Spinal cord (tissue), 10 donors: ENCODE data around the gene CASR. TPM values are rescaled to one million over a fixed set of nuclear protein-coding genes. Genes with fewer than 3 reads are reported as not detected.

Source experiments
- DNase-seq, 6 donors: peaks; one replicate each; pipeline versions ENCODE4 v3.0.0 to v3.0.0-alpha.2; 2013 to 2015; ENCODE audit warnings: low spot score in 6 of 6, low read depth in 4 of 6
- H3K27ac ChIP-seq: one replicate; pipeline ENCODE4 v1.5.1; 2013; ENCODE audit warnings: low read depth, low read length, control low read depth
- H3K27me3 ChIP-seq: one replicate; pipeline ENCODE4 v1.6.1; 2013; ENCODE audit warnings: low read length; ENCODE audit not compliant: control insufficient read depth, insufficient read depth
- H3K36me3 ChIP-seq: one replicate; pipeline ENCODE4 v1.6.1; 2013; ENCODE audit warnings: low read length; ENCODE audit not compliant: control insufficient read depth, insufficient read depth
- H3K4me1 ChIP-seq: one replicate; pipeline ENCODE4 v1.6.1; 2013; ENCODE audit warnings: low read length; ENCODE audit not compliant: control insufficient read depth, insufficient read depth
- H3K4me3 ChIP-seq: one replicate; pipeline ENCODE4 v1.5.1; 2013; ENCODE audit warnings: low read depth, low read length, control low read depth
- H3K9me3 ChIP-seq: one replicate; pipeline ENCODE4 v1.6.1; 2013; ENCODE audit warnings: low read length; ENCODE audit not compliant: control insufficient read depth, insufficient read depth
- WGBS: methylation state at CpG from one replicate; pipeline ENCODE4 v1.1.5; 2013; ENCODE audit warnings: missing lambda C conversion rate; ENCODE audit not compliant: insufficient coverage; 5-methylcytosine and 5-hydroxymethylcytosine counted together
- polyA plus RNA-seq, 2 donors: library from polyadenylated mRNA; unstranded; fragments of 120-200 nt; gene quantifications; one replicate each; pipeline ENCODE4 v1.2.1, GENCODE V29; 2013; ENCODE audit not compliant: insufficient read length in 2 of 2
- total RNA-seq, 2 donors: library from RNA; depleted of rRNA in 1 of 2; stranded (reverse); fragments of 120-200 nt in 1 of 2; fragments of >200 nt in 1 of 2; gene quantifications; one replicate each; pipeline versions ENCODE4 v1.2.3 to v1.2.4, GENCODE V29; 2013 to 2014
- donor health status: healthy.

Gene CASR
- total and polyA plus RNA-seq, 4 donors = 0.11 to 1.4 (median 1.1) TPM

DNA sequence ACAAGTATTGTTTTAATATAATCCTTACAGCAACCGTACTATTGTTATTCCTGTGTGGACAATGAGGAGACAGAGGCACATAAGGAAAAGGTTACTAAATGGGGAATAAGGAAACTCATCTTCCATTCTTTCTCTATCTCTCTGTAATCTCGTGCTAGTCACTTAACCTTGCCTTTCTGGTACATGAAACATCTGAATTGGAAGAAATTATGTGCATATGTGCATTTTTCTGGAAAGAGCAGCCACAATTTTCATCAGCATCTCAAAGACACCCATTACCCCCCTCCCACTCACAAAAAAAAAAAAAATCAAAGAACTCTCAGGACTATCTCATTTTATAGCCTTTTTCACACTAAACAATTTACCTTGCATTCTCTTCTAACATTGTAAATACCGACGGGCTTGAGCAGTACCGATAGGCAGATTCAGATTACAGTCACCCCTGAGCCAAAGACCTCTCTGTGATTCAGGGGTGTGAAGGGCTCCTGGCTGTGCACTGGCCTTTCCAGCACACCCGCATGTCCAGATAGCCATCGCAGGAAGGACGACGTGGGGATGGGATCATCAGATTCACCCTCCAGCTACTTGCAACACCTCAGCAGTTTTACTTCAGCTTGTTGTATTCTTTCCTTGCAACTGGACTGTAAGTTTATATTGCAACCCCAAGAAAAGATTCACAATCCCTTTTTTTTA, 48.1 kb downstream of the CASR start:
- Histone ChIP-seq H3K4me3 (no peak overlapping the region), H3K36me3 (no peaks in the 10 kb centered on the region), H3K27ac (no peak overlapping the region), H3K4me1 (no peaks in the 10 kb centered on the region), H3K9me3 (no peaks in the 10 kb centered on the region), H3K27me3 (no peaks in the 10 kb centered on the region)
- 73% methylated on average over 4 of the region's 9 CpGs for WGBS
- DNase-seq = no peak

DNA sequence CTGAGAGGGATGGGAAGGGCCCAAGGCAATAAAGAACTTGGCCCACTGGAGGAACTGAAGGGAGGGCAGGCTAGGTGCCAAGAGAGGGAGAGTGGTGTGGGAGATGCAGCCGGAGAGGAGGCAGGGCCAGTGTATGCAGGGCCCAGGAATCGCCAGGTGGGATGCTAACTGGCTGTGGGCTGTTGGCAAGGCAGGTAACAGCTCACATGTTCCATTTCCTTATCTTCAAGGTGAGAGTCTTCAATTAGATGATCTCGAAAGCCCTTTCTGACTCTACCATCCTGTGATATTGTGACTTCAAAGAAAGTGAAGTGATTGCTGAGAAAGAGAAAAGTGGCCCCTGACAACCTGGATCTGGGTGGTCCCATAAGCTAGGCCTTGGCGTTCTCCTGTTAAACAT, 49.0 kb downstream of the CASR start:
- no peak overlapping the region for H3K27ac ChIP-seq
- 80% methylated on average over 1 of the region's 4 CpGs for WGBS
- H3K9me3 ChIP-seq = no peaks in the 10 kb centered on the region
- no peak overlapping the region for H3K4me3 ChIP-seq
- H3K36me3 ChIP-seq = no peaks in the 10 kb centered on the region
- no peaks in the 10 kb centered on the region for H3K27me3 ChIP-seq
- no peaks in the 10 kb centered on the region for H3K4me1 ChIP-seq
- DNase-seq = no peak

DNA sequence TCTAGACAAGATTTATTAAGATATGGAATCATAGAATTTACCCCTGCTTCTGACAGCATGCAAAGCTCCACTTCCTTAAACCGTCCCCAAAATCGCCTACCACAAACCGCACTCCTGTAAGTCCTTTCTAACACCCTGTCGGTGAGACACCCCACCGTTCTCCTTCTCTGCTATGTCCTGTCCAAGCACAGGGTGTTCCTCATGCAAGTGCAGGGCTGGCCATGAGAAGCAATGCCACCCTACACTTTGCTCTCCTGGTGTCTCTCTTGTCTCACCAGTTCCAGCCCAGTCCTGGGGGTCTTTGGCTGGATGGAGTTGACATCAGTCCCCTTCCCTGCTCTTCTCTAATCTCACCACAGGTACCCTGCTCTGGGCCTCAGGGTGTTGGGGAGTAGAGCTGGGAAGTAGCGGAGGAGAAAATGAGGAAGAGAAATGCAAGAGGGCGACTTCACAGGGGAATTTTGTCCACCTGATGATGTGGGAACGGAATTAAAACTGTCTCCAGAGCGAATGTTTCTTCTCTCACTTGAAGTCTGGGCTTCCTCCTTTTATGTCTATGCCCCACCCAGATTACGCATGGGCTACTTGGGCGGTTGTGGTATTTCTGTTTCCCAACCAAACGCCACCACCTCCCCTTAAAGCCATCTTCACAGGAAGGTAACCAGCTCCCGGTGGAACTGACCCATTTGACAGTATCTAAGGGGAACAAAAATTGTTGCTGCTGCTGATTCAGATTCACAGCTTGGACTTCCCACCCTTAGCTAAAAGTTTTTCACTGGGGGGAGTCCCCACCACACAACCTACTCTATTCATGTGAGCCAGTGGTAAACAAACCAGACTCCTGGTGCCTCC, 49.9 kb downstream of the CASR start:
- Histone ChIP-seq H3K4me1 (no peaks in the 10 kb centered on the region), H3K4me3 (no peak overlapping the region), H3K27ac (no peak overlapping the region), H3K36me3 (no peaks in the 10 kb centered on the region), H3K9me3 (no peaks in the 10 kb centered on the region), H3K27me3 (no peaks in the 10 kb centered on the region)
- no peak for DNase-seq
- WGBS = 93% methylated on average over 13 of the region's 13 CpGs

DNA sequence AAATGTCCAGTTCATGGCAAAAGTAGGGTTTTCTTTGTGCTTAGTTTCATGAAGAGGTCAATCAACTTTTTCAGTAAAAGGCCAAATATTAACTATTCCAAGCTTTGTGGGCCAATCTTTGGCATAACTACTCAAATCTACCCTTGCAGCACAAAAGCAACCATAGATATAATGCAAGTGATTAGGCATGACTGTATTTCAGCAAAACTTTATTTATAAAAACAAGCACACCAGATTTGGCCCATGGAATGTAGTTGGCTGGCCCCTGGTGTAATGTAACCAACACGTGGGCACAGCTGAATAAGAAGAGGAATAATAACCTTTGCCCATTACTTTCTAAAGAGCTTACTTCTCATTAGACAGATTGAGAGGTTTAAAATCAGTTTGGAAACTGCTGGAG, 50.6 kb downstream of the CASR start:
- no peaks in the 10 kb centered on the region for H3K36me3 ChIP-seq
- no peaks in the 10 kb centered on the region for H3K4me1 ChIP-seq
- H3K4me3 ChIP-seq = no peak overlapping the region
- DNase-seq = no peak
- no peaks in the 10 kb centered on the region for H3K9me3 ChIP-seq
- H3K27me3 ChIP-seq = no peaks in the 10 kb centered on the region
- no peak overlapping the region for H3K27ac ChIP-seq
- no CpG with 5 or more reads among the region's 1 CpG for whole genome bisulfite sequencing

DNA sequence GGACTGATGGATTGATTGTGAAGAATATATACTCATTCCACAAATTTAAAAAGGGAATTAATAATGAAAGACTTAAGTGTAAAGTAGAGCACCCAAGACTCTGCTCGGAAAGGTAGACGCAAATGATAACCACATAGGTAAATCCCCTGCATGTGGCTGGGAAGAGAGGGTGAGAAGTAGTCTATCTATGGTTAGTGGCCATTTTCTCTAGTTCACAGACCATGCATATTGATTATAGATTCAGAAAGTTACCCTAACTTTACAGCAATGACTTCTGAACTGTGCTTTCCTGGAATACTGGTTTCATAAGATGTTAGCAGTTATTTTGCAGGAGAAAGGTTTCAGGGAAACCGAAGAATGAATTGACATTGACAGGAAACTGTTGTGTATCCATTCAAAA, 51.7 kb downstream of the CASR start:
- H3K4me3 ChIP-seq = no peak overlapping the region
- no peak for DNase-seq
- no peak overlapping the region for H3K27ac ChIP-seq
- H3K27me3 ChIP-seq = no peaks in the 10 kb centered on the region
- 83% methylated on average over 1 of the region's 3 CpGs for WGBS
- no peaks in the 10 kb centered on the region for H3K4me1 ChIP-seq
- no peaks in the 10 kb centered on the region for H3K9me3 ChIP-seq
- H3K36me3 ChIP-seq = no peaks in the 10 kb centered on the region

DNA sequence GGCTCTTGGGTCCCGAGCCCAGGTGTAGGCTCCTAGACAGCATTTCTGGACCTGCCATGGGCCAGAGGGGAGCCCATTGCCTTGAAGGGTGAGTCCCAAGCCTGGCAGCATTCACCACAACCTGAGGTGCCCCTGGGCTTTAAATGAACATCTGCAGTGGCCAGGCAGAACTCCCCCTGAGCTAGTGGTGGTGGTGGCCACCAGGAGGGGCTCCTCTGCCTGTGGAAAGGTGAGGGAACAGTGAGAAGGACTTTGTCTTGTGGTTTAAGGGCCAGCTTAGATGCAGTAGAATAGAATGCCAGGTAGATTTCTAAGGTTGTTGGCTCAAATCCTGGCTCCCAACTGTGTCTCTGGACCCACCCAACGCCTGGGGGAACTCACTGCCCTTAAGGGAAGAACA, 55.6 kb downstream of the CASR start:
- DNase-seq = no peak
- WGBS = 84% methylated on average over 2 of the region's 2 CpGs
- Histone ChIP-seq H3K9me3 (no peaks in the 10 kb centered on the region), H3K36me3 (no peaks in the 10 kb centered on the region), H3K27me3 (no peaks in the 10 kb centered on the region), H3K27ac (no peak overlapping the region), H3K4me3 (no peak overlapping the region), H3K4me1 (no peaks in the 10 kb centered on the region)

DNA sequence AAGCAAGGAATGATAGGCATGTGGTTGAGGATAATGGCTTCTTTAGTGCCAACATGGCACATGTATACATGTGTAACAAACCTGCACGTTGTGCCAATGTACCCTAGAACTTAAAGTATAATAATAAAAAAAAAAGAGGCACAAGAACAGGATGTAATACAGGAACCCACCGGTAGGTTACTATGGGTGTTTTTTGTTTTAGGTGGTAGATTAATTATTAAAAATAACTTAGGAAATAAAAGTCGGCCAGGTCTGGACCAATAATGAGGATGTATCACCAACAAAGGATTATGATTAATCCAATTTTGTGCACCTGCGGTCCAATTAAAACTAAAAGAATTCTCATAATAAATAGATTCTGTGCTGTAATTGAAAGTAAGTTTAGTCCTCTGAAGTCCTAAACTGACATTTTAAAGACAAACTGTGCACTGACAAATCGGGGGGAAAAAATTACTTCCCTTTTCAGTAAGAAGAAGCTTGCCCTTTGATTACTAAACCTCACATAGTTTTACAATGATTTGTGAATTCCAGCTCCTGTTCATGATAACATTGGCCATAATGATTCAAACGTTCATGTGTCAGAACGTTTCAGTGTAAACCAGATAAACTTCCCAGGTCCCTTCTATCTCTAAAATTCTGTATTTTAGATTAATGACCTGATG, 62.2 kb downstream of the CASR start:
- no peak for DNase-seq
- Histone ChIP-seq H3K4me3 (no peak overlapping the region), H3K4me1 (peaks cover 6% of the 10 kb centered on the region), H3K27ac (no peak overlapping the region), H3K36me3 (no peaks in the 10 kb centered on the region), H3K27me3 (no peaks in the 10 kb centered on the region), H3K9me3 (no peaks in the 10 kb centered on the region)
- 80% methylated on average over 1 of the region's 7 CpGs for WGBS

DNA sequence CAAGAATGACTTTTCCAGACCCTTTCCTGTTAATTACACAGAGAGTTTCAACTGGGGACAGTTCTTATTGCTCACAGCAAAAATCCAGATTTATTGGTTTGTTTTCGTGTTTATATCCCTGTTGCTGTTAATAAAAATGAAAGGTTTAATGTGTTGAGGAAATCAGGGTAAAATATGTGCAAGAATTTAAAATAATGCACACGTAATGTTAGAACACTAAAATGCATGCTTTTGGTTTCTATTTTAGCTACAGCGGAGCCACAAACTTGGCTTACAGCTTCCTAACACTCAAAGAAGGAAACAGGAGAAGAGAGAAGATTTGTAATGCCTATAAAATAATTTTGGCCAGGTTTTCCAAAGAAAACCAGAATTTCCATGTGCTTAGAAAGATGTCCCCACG, 62.7 kb downstream of the CASR start:
- Histone ChIP-seq H3K27ac (no peak overlapping the region), H3K9me3 (no peaks in the 10 kb centered on the region), H3K4me3 (no peak overlapping the region), H3K27me3 (no peaks in the 10 kb centered on the region), H3K4me1 (peaks cover 6% of the 10 kb centered on the region), H3K36me3 (no peaks in the 10 kb centered on the region)
- WGBS = 100% methylated on average over 1 of the region's 4 CpGs
- DNase-seq = no peak

DNA sequence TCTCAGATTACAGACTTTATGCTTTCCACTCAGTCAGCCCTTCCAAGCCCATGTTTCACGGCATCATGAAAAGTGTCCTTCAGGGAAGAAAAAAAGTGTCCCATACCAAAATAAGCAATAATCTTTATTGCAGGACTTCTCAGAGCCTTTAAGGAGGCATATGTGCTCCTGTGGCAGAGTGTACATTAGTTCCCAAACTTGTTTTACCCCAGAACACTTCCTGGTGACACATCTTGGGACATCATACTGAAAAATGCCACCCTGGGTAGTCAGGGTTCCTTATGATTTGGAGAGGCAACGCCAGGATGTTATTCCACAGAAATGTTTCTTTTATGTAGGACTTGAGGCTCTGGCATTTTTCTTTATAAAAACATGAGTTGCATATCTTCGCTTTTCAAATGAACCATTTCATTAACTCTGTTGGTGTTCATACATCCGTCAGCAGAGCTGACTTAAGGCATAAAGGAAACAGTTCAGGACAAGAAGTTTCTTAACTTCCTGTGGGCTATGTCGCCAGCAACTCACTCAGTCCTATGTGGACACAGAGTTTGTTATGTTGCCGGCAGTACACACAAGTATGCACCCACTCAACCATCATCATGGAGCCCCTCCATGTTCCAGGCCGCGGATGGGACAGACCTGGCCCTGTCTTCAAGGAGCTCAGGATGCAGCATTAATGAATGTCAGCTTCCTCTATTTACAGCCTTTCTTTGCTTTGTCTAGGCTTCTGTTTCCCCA, 63.8 kb downstream of the CASR start:
- Histone ChIP-seq H3K36me3 (no peaks in the 10 kb centered on the region), H3K4me3 (no peak overlapping the region), H3K9me3 (no peaks in the 10 kb centered on the region), H3K27ac (no peak overlapping the region), H3K27me3 (no peaks in the 10 kb centered on the region), H3K4me1 (peaks cover 6% of the 10 kb centered on the region)
- 66% methylated on average over 7 of the region's 8 CpGs for WGBS
- DNase-seq = no peak
